GM18498 (cell line): ENCODE measurements around the gene ZNF583.
A peak's percentile ranks its signal among the peaks of the same experiment; 100 is the strongest.

Experiments used
- ATAC-seq: cut with Tn5 transposase; IDR thresholded peaks from one replicate; pipeline ENCODE4 v1.9.1; 2021; ENCODE audit warnings: mild to moderate bottlenecking, moderate library complexity; ENCODE audit not compliant: unreplicated experiment

Gene ZNF583

GRCh38 chr19:56403764-56404704 is at the start of gene ZNF583:
Gene ZNF583 (plus strand): TSS chr19:56404332. CDS start chr19:56407115, 2,783 bp downstream.
- ATAC-seq = peak; percentile 86

- ATAC-seq = no peak
These were observed 48.6 kb upstream of the ZNF583 start for GRCh38 chr19:56355517-56355916.

GRCh38 chr19:56356944-56357343 is 47.2 kb upstream of the ZNF583 start:
- ATAC-seq = no peak

GRCh38 chr19:56360841-56361240 is 43.3 kb upstream of the ZNF583 start:
- ATAC-seq = no peak

GRCh38 chr19:56367829-56368711 is 36.1 kb upstream of the ZNF583 start:
- ATAC-seq = no peak

GRCh38 chr19:56369886-56370676 is 34.1 kb upstream of the ZNF583 start:
- no peak for ATAC-seq

GRCh38 chr19:56372281-56372680 is 31.9 kb upstream of the ZNF583 start:
- ATAC-seq = no peak

GRCh38 chr19:56377105-56377924 is 26.8 kb upstream of the ZNF583 start:
- no peak for ATAC-seq

- no peak for ATAC-seq
These were observed 20.1 kb upstream of the ZNF583 start for GRCh38 chr19:56383826-56384605.

- peak; percentile 94 for ATAC-seq
These were observed 10.8 kb upstream of the ZNF583 start, which contains the start of gene ZNF582 for GRCh38 chr19:56393119-56394012. Gene ZNF582 (minus strand): TSS chr19:56393534. CDS start chr19:56391752, 1,782 bp downstream.

GRCh38 chr19:56398809-56399208 is 5.3 kb upstream of the ZNF583 start:
- ATAC-seq = no peak

- ATAC-seq = no peak
These were observed 3.6 kb upstream of the ZNF583 start for GRCh38 chr19:56400485-56400884.

- ATAC-seq = peak; percentile 2
These were observed 871 bp upstream of the ZNF583 start for GRCh38 chr19:56403261-56403660.

GRCh38 chr19:56404705-56405056 is 549 bp downstream of the ZNF583 start:
- peak; percentile 7 for ATAC-seq

- ATAC-seq = no peak
These were observed 930 bp downstream of the ZNF583 start for GRCh38 chr19:56405062-56405461.

GRCh38 chr19:56423276-56423984 is 19.3 kb downstream of the ZNF583 start:
- no peak for ATAC-seq

GRCh38 chr19:56423985-56424353 is 19.8 kb downstream of the ZNF583 start:
- ATAC-seq = no peak
